Subcutaneous abdominal adipose tissue (tissue), 5 donors: ENCODE measurements around the gene OSGIN1.

Experiments used
- H3K27ac ChIP-seq: one replicate; pipeline ENCODE4 v1.7.0; 2013; ENCODE audit warnings: low read depth, mild to moderate bottlenecking, inconsistent platforms, low read length, moderate library complexity
- H3K27me3 ChIP-seq, 5 donors: one replicate each; pipeline ENCODE4 v1.7.0; 2013; ENCODE audit warnings: low read length in 5 of 5, inconsistent platforms in 1 of 5; ENCODE audit not compliant: control insufficient read depth in 5 of 5, insufficient read depth in 4 of 5
- H3K36me3 ChIP-seq, 5 donors: one replicate each; pipeline ENCODE4 v1.7.0; 2013; ENCODE audit warnings: low read length in 5 of 5; ENCODE audit not compliant: control insufficient read depth in 5 of 5, insufficient read depth in 5 of 5
- H3K4me1 ChIP-seq, 5 donors: one replicate each; pipeline ENCODE4 v1.7.0; 2013; ENCODE audit warnings: low read length in 5 of 5, mild to moderate bottlenecking in 3 of 5, moderate library complexity in 1 of 5; ENCODE audit not compliant: control insufficient read depth in 5 of 5, insufficient read depth in 5 of 5
- H3K4me3 ChIP-seq, 5 donors: one replicate each; pipeline ENCODE4 v1.7.0; 2013; ENCODE audit warnings: low read length in 5 of 5, low read depth in 1 of 5
- H3K9ac ChIP-seq, 5 donors: one replicate each; pipeline ENCODE4 v1.7.0; 2013; ENCODE audit warnings: low read length in 5 of 5, mild to moderate bottlenecking in 4 of 5, moderate library complexity in 3 of 5
- H3K9me3 ChIP-seq, 5 donors: one replicate each; pipeline ENCODE4 v1.7.0; 2013; ENCODE audit warnings: low read length in 5 of 5; ENCODE audit not compliant: control insufficient read depth in 5 of 5
- donor health status: healthy.
- donor health status: healthy.
- donor health status: healthy.
- donor health status: healthy.
- donor health status: healthy.

Gene OSGIN1

DNA sequence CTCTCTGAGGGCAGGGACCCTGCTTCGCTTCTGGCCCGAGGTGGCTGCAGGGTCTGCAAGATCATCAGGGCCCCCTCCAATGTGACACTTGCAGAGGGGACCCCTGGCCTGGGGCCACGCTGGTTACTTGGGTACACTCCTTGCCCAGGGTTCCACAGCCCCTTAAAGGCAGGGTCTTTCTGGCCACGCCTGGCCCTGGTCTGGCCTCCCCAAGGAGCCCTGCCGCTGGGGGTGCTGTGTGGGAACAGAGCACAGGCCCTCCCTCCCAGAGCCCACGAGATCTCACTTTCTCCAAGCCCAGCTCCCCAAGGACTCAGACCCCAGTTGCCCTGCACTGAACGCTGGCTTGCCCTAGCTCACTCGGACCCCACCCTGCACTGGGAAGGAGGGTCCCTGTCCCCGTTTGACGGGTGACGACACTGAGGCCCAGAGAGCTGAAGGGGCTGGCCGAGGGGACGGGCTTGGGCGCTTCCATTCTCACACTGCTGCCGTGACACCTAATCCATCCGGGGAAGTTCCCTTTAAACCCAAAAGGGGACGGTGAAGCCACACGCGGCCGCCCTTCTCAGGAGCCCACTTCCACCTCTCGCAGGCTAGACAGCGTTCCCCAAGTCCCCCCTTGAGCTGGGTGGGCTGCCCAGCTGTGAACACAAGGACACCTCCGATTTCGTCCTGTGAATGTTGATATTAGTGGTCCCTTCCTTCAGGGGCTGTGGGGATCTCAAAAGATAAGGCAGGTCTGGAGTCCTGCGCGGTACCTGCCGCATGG is 26.9 kb upstream of the OSGIN1 start:
- Histone ChIP-seq H3K36me3 (peaks cover 0 to 29% (median 22%) of the 10 kb centered on the region in 5 donors), H3K4me3 (no peak overlapping the region), H3K9me3 (no peaks in the 10 kb centered on the region), H3K27ac (no peak overlapping the region), H3K9ac (peak overlapping the region in 1 of 5 donors; percentile 10), H3K27me3 (no peaks in the 10 kb centered on the region), H3K4me1 (peaks cover 0 to 20% (median 11%) of the 10 kb centered on the region in 5 donors)

GRCh38 chr16:83926726-83927397 is 26.2 kb upstream of the OSGIN1 start:
- H3K27ac ChIP-seq = peak overlapping the region; percentile 35
- H3K9ac ChIP-seq = peak overlapping the region in 1 of 5 donors; percentile 10
- no peaks in the 10 kb centered on the region for H3K27me3 ChIP-seq
- H3K9me3 ChIP-seq = no peaks in the 10 kb centered on the region
- peaks cover 0 to 23% (median 17%) of the 10 kb centered on the region in 5 donors for H3K36me3 ChIP-seq
- no peak overlapping the region for H3K4me3 ChIP-seq
- peaks cover 0 to 20% (median 11%) of the 10 kb centered on the region in 5 donors for H3K4me1 ChIP-seq

DNA sequence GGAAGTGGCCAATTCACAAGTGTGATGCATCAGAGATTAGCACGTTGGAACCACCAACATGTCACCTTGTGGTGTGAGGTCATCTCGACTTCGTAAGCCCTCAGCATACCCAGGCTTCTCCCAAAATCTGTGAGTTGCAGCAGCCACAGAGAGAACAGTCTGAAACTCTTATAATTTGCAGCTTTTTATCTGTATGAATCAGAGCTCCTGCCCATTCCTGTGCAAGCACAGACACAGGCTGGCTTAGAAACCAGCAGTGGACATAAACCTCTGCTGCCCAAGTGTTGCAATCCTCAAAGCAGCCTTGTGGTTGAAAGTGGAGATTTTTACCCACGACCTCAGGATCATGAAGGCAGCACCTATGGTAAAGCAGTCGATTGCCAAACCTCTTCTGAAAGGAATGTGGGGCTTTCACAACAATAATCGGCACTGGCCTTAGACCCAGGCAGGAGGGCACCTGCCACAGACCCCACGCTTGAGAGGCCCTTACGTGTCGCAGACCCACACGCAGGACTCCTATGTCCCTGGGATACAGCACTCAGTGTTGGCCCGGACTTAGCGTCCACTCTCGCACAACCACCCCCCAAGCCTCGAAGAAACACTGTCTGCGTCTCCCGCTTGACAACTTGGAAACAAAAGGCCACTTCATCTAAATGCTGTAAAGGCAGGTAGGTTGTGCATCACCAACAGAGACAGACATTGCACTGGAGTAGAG is 24.5 kb upstream of the OSGIN1 start:
- peaks cover 0 to 13% (median 9%) of the 10 kb centered on the region in 5 donors for H3K4me1 ChIP-seq
- H3K27me3 ChIP-seq = peaks cover 0 to 3% (median 0%) of the 10 kb centered on the region in 5 donors
- peaks cover 0 to 17% (median 10%) of the 10 kb centered on the region in 5 donors for H3K36me3 ChIP-seq
- no peak overlapping the region for H3K27ac ChIP-seq
- H3K4me3 ChIP-seq = no peak overlapping the region
- no peak overlapping the region for H3K9ac ChIP-seq
- H3K9me3 ChIP-seq = no peaks in the 10 kb centered on the region

DNA sequence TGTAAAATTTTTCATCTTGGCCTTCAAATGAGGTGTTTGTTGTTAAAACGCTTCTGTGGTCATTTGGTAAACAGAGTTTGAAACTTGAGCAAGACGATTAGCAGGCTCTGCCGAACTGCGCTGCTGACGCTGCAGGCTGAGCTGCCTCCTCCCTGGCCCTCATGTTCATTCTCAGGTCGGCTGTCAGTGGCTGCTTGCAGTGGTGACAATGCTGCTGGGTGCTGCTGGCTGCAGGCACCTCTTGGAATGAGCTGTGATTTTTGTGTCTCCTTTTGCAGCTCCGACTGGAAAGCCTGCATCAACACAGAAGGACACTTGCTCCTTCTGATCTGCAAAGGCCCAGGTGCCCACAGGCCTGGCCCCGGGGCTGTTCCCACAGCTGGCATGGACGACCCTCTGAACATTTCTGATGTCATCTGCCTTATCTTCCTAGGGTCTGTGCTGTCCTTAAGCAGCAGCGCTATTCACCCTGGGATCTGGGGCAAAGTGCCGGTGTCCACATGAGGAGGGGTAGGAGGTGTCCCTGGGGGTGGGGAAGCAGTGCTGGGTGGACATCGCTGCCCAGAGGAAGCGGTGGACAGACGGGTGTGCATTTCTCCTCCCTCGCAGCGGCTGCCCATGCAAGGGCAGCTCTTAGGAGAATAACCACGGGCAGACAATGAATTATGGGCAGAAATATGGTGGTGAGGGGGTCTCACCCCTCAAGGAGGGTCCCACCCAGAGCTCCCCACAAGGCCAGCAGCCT is 23.1 kb upstream of the OSGIN1 start:
- no peak overlapping the region for H3K4me3 ChIP-seq
- peaks cover 0 to 12% (median 9%) of the 10 kb centered on the region in 5 donors for H3K4me1 ChIP-seq
- H3K36me3 ChIP-seq = peaks cover 0 to 7% (median under 1%) of the 10 kb centered on the region in 5 donors
- H3K27ac ChIP-seq = no peak overlapping the region
- no peak overlapping the region for H3K9ac ChIP-seq
- H3K9me3 ChIP-seq = no peaks in the 10 kb centered on the region
- H3K27me3 ChIP-seq = peaks cover 0 to 11% (median 3%) of the 10 kb centered on the region in 5 donors

DNA sequence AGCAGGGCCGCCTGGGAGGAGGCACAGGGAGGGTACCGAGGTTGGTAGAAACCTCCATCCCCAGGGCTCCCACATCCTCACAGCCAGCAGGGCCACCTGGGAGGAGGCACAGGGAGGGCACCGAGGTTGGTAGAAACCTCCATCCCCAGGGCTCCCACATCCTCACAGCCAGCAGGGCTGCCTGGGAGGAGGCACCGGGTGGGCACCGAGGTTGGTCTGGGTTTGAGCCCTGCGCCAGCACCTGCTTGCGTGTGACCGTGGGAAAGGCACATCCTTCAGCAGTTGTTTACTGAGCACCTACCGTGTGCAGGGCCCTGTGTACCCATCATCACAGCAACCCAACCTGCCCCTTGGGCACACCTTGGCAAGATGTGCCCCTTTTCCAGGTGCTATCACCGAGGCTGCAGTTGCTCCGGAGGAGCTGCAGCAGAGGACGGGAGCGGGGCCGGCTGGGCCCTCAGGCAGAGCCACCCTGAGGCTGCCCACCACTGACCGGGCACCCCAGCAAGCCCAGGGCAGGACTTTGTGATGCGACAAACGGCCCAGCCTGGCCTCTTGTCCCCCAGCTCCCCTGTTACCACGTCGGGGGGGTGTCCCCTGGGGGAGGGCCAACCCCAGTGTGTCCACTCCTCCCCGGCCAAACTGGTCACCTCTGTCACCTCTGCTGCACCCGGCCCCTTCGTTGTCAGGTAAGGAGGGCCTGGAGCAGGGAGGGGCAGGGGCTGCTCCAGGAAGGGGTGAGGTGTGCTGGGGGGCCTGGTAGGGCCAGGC is 22.1 kb upstream of the OSGIN1 start:
- Histone ChIP-seq H3K4me3 (no peak overlapping the region), H3K27ac (no peak overlapping the region), H3K27me3 (peaks cover 0 to 14% (median 3%) of the 10 kb centered on the region in 5 donors), H3K9me3 (no peaks in the 10 kb centered on the region), H3K9ac (no peak overlapping the region), H3K4me1 (peaks cover 0 to 12% (median 9%) of the 10 kb centered on the region in 5 donors), H3K36me3 (peaks cover 0 to 6% (median 0%) of the 10 kb centered on the region in 5 donors)

GRCh38 chr16:83931556-83931955 is 21.5 kb upstream of the OSGIN1 start:
- Histone ChIP-seq H3K9me3 (no peaks in the 10 kb centered on the region), H3K4me1 (peaks cover 0 to 6% (median 6%) of the 10 kb centered on the region in 5 donors), H3K27me3 (peaks cover 0 to 14% (median 3%) of the 10 kb centered on the region in 5 donors), H3K9ac (no peak overlapping the region), H3K36me3 (peaks cover 0 to 6% (median 0%) of the 10 kb centered on the region in 5 donors), H3K4me3 (no peak overlapping the region), H3K27ac (no peak overlapping the region)

- no peak overlapping the region for H3K27ac ChIP-seq
- no peak overlapping the region for H3K9ac ChIP-seq
- peaks cover 0 to 6% (median 0%) of the 10 kb centered on the region in 5 donors for H3K36me3 ChIP-seq
- no peaks in the 10 kb centered on the region for H3K9me3 ChIP-seq
- H3K27me3 ChIP-seq = peaks cover 0 to 14% (median 3%) of the 10 kb centered on the region in 5 donors
- H3K4me3 ChIP-seq = no peak overlapping the region
- H3K4me1 ChIP-seq = no peaks in the 10 kb centered on the region
Measured at GRCh38 chr16:83932304-83932703, 20.7 kb upstream of the OSGIN1 start.

- Histone ChIP-seq H3K36me3 (peaks cover 0 to 6% (median 2%) of the 10 kb centered on the region in 5 donors), H3K27me3 (peaks cover 0 to 14% (median 3%) of the 10 kb centered on the region in 5 donors), H3K4me3 (no peak overlapping the region), H3K4me1 (no peaks in the 10 kb centered on the region), H3K9ac (no peak overlapping the region), H3K9me3 (no peaks in the 10 kb centered on the region), H3K27ac (no peak overlapping the region)
Measured at GRCh38 chr16:83932955-83933673, 19.9 kb upstream of the OSGIN1 start.
